HCT116 (cell line): ENCODE data around the gene POLR3A. TPM values are rescaled to one million over a fixed set of nuclear protein-coding genes. Genes with fewer than 3 reads are reported as not detected.

ENCODE experiments used
- ATAC-seq: fragments of 200-7000 bp; cut with Tn5 transposase; 2 replicates; pipeline ENCODE4 v1.9.1; 2020; ENCODE audit warnings: mild to moderate bottlenecking, moderate library complexity
- BruUV-seq: library from RNA; stranded (reverse); fragments of 400-500 nt; replicated peaks from 2 replicates; lab custom pipeline; 2021; lab: Mats Ljungman, UMichigan
- CTCF ChIA-PET: fragments of 300-600 bp; sonication (Branson Sonifier 250); formaldehyde crosslinking; loops from one replicate; lab custom pipeline; 2021; ENCODE audit warnings: antibody characterized with exemption; lab: Charles Lee
- POLR2A ChIA-PET: fragments of 300-600, 350-600 bp; sonication (Branson Sonifier 250); formaldehyde crosslinking; loops from one replicate; lab custom pipeline; 2021; ENCODE audit warnings: antibody characterized with exemption; lab: Charles Lee
- RAD21 ChIA-PET, 2 experiments: fragments of 300-600 bp; sonication (Branson Sonifier 250); formaldehyde crosslinking; loops; one replicate each; lab custom pipeline; 2023; ENCODE audit warnings: low total read pairs in 2 of 2; ENCODE audit not compliant: uncharacterized antibody in 2 of 2, unreplicated experiment in 2 of 2, low non-redundant PET in 1 of 2; lab: Charles Lee
- DNase-seq: peaks from one replicate; pipeline ENCODE4 v3.0.0-alpha.2; 2010; ENCODE audit warnings: low read depth, low spot score
- H2AFZ ChIP-seq: fragments of 200-600 bp; shearing (Covaris generic), sonication (generic); 2 replicates; pipeline ENCODE4 v1.6.1; 2017; ENCODE audit warnings: low read depth, mixed run types, mixed read lengths, antibody characterized with exemption, low read length; ENCODE audit not compliant: poor library complexity, severe bottlenecking
- H3K27ac ChIP-seq: 2 replicates; pipeline ENCODE4 v1.5.1; 2012; ENCODE audit warnings: low read depth, low read length
- H3K27me3 ChIP-seq: fragments of 200-600 bp; sonication (generic); 2 replicates; pipeline ENCODE4 v1.6.1; 2016; ENCODE audit warnings: mixed run types, low read length, mixed read lengths; ENCODE audit not compliant: insufficient read depth
- H3K36me3 ChIP-seq, 2 experiments: fragments of 200-500 bp in 1 of 2; fragments of 200-600 bp in 1 of 2; sonication (Bioruptor generic) in 1 of 2; sonication (generic) in 1 of 2; 2 replicates each; pipeline versions ENCODE4 v1.5.1 to v1.6.1; 2014 to 2016; ENCODE audit warnings: low read length in 2 of 2, inconsistent platforms in 1 of 2, mixed read lengths in 1 of 2, mixed run types in 1 of 2; ENCODE audit not compliant: insufficient read depth in 2 of 2, control insufficient read depth in 1 of 2
- H3K4me1 ChIP-seq, 2 experiments: fragments of 200-600 bp in 1 of 2; sonication (generic) in 1 of 2; 2 replicates each; pipeline versions ENCODE4 v1.5.1 to v1.6.1; 2012 to 2017; ENCODE audit warnings: low read length in 2 of 2, inconsistent platforms in 1 of 2, mild to moderate bottlenecking in 1 of 2, mixed read lengths in 1 of 2, mixed run types in 1 of 2, moderate library complexity in 1 of 2; ENCODE audit not compliant: insufficient read depth in 2 of 2, control insufficient read depth in 1 of 2
- H3K4me2 ChIP-seq: fragments of 200-600 bp; sonication (generic); 2 replicates; pipeline ENCODE4 v1.6.1; 2017; ENCODE audit warnings: mixed run types, low read length, mixed read lengths
- H3K4me3 ChIP-seq, 2 experiments: fragments of 200-600 bp in 1 of 2; sonication (generic) in 1 of 2; replicated peaks in 1 of 2; 2 replicates each; pipeline ENCODE4 v1.5.1; 2011 to 2016; ENCODE audit warnings: low read length in 2 of 2, control low read depth in 1 of 2, low read depth in 1 of 2, mild to moderate bottlenecking in 1 of 2, mixed read lengths in 1 of 2, mixed run types in 1 of 2
- H3K79me2 ChIP-seq: fragments of 200-600 bp; sonication (generic); 2 replicates; pipeline ENCODE4 v1.6.1; 2017; ENCODE audit warnings: mild to moderate bottlenecking, mixed run types, low read length, moderate library complexity, mixed read lengths; ENCODE audit not compliant: insufficient read depth
- H3K9ac ChIP-seq: fragments of 200-600 bp; sonication (generic); 2 replicates; pipeline ENCODE4 v1.6.1; 2016; ENCODE audit warnings: low read length, mixed read lengths
- H3K9me2 ChIP-seq: fragments of 200-600 bp; sonication (generic), shearing (Covaris generic); 2 replicates; pipeline ENCODE4 v1.6.1; 2017; ENCODE audit warnings: mixed run types, mild to moderate bottlenecking, moderate library complexity; ENCODE audit not compliant: insufficient read depth
- H3K9me3 ChIP-seq, 2 experiments: fragments of 200-500 bp in 1 of 2; fragments of 200-600 bp in 1 of 2; sonication (Bioruptor generic) in 1 of 2; sonication (generic) in 1 of 2; 2 replicates each; pipeline ENCODE4 v1.6.1; 2014 to 2017; ENCODE audit warnings: low read length in 2 of 2, mixed read lengths in 2 of 2, inconsistent platforms in 1 of 2, low read depth in 1 of 2, mild to moderate bottlenecking in 1 of 2, mixed run types in 1 of 2, moderate library complexity in 1 of 2; ENCODE audit not compliant: control insufficient read depth in 1 of 2, insufficient read depth in 1 of 2
- H4K20me1 ChIP-seq: fragments of 200-600 bp; sonication (generic), shearing (Covaris generic); 2 replicates; pipeline ENCODE4 v1.6.1; 2017; ENCODE audit warnings: mixed run types, mild to moderate bottlenecking, moderate library complexity; ENCODE audit not compliant: insufficient read depth
- ATF3 ChIP-seq: IDR thresholded peaks from 2 replicates; pipeline ENCODE4 v1.6.1; 2012
- CEBPB ChIP-seq: IDR thresholded peaks from 2 replicates; pipeline ENCODE4 v1.6.1; 2012; ENCODE audit warnings: low read depth
- CTCF ChIP-seq, 3 experiments: fragments of 200-600 bp in 1 of 3; sonication (generic) in 1 of 3; IDR thresholded peaks in 2 of 3; conservative IDR thresholded peaks in 1 of 3; 2 replicates each; pipeline ENCODE4 v1.5.1; 2012 to 2017; ENCODE audit warnings: low read depth in 2 of 3, low read length in 2 of 3, antibody characterized with exemption in 1 of 3, borderline replicate concordance in 1 of 3, control low read depth in 1 of 3, mild to moderate bottlenecking in 1 of 3, mixed read lengths in 1 of 3, mixed run types in 1 of 3, moderate library complexity in 1 of 3; ENCODE audit not compliant: insufficient read depth in 1 of 3
- EGR1 ChIP-seq: IDR thresholded peaks from 2 replicates; pipeline ENCODE4 v1.6.1; 2012; ENCODE audit warnings: low read depth
- EZH2 ChIP-seq: fragments of 200-600 bp; sonication (generic); IDR thresholded peaks from 2 replicates; pipeline ENCODE4 v1.6.1; 2017; ENCODE audit warnings: antibody characterized with exemption, mixed run types
- EZH2phosphoT487 ChIP-seq: fragments of 200-600 bp; IDR thresholded peaks from 2 replicates; pipeline ENCODE4 v1.6.1; 2018; ENCODE audit warnings: antibody characterized with exemption, borderline replicate concordance
- POLR2AphosphoS5 ChIP-seq: IDR thresholded peaks from 2 replicates; pipeline ENCODE4 v1.6.1; 2011; ENCODE audit warnings: mild to moderate bottlenecking, low read depth, low read length, moderate library complexity
- SIN3A ChIP-seq: IDR thresholded peaks from 2 replicates; pipeline ENCODE4 v1.6.1; 2012; ENCODE audit warnings: low read depth
- SP1 ChIP-seq: IDR thresholded peaks from 2 replicates; pipeline ENCODE4 v1.6.1; 2012; ENCODE audit warnings: low read depth
- SRF ChIP-seq: IDR thresholded peaks from 2 replicates; pipeline ENCODE4 v1.6.1; 2012; ENCODE audit warnings: low read depth
- TCF7L2 ChIP-seq: IDR thresholded peaks from 2 replicates; pipeline ENCODE4 v1.7.0; 2011; ENCODE audit warnings: borderline replicate concordance, inconsistent platforms; ENCODE audit not compliant: insufficient read depth, insufficient read length; ENCODE audit errors: extremely low read depth
- YY1 ChIP-seq: IDR thresholded peaks from 2 replicates; pipeline ENCODE4 v1.6.1; 2011; ENCODE audit warnings: low read length, low read depth, moderate library complexity, mild to moderate bottlenecking; ENCODE audit not compliant: insufficient replicate concordance; ENCODE audit errors: extremely low read depth
- ZFX ChIP-seq: fragments of 450-650 bp; IDR thresholded peaks from 2 replicates; pipeline ENCODE4 v1.6.1; 2017
- intact Hi-C: fragments of 100-400 bp; cut with micrococcal nuclease; formaldehyde crosslinking; loops from 2 replicates; pipeline ENCODE4 v1.10.0; 2022
- total RNA-seq: library from RNA; stranded (reverse); gene quantifications from one replicate; pipeline ENCODE4 v1.2.1, GENCODE V29; 2021; ENCODE audit not compliant: unreplicated experiment
- TF ChIP-seq, protein P1 (sequence below): IDR thresholded peaks from 2 replicates; pipeline ENCODE4 v1.6.1; 2011; ENCODE audit warnings: mild to moderate bottlenecking, low read length, moderate library complexity; ENCODE audit not compliant: insufficient replicate concordance; ENCODE audit errors: extremely low read depth

Gene POLR3A
- total RNA-seq, 1 experiment from 2014 or later: 26.6 TPM

- TF ChIP-seq, protein P1, sequence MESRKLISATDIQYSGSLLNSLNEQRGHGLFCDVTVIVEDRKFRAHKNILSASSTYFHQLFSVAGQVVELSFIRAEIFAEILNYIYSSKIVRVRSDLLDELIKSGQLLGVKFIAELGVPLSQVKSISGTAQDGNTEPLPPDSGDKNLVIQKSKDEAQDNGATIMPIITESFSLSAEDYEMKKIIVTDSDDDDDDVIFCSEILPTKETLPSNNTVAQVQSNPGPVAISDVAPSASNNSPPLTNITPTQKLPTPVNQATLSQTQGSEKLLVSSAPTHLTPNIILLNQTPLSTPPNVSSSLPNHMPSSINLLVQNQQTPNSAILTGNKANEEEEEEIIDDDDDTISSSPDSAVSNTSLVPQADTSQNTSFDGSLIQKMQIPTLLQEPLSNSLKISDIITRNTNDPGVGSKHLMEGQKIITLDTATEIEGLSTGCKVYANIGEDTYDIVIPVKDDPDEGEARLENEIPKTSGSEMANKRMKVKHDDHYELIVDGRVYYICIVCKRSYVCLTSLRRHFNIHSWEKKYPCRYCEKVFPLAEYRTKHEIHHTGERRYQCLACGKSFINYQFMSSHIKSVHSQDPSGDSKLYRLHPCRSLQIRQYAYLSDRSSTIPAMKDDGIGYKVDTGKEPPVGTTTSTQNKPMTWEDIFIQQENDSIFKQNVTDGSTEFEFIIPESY: no peak
- no peak for TF ChIP-seq EZH2phosphoT487
- TF ChIP-seq SP1: no peak
- TF ChIP-seq SRF: no peak
- TF ChIP-seq EGR1: no peak
- no peak for TF ChIP-seq EZH2
- no peak for TF ChIP-seq YY1
- no peak for TF ChIP-seq POLR2AphosphoS5
Observed at GRCh38 chr10:77927402-77928246, 101.7 kb downstream of the POLR3A start (continued).

DNA sequence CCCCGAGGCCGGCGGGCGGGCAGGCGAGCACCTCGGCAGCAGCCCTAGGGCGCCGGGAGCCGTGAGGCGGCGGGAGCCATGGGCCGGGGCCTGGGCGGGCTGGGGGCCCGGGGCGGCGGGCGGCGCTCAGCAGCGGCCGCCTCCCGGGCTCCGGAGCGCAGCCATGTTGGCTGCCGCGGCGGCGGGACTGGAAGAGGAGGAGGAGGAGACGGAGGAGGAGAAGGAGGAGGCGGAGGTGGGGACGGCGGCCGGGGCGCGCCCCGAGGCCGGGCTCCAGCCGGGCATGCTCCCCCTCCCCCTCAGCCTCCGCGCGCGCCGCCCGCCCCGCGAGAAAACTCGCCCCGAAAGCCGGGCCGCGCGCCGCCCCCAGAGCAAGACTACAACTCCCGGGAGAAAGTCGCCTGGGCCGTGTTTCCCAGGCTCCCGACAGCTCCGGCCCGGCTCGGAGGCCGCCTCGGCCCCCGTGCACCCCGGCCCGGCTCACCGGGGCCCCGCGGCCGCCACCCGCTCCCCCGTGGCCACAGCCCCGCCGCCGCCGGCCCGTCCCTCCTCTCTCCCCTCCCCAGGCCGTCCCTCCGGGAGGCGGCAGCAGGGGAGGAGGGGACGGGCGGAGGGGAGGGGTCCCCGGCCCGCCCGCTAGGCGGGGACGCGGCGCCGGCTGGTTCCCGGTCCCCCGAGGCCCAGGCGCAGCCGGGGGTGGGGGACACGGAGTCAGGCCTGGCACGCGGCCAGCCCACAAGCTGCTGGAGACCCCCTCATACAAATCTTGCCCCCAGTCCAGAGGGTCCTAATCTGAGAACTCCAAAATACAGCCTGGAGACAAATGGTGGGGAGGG is 102.5 kb downstream of the POLR3A start, which contains the start of gene DLG5:
DLG5 (minus strand) TSS at position 190 of the 836 bp plus-strand sequence. CDS start 235 bp downstream, outside the sequence.
- Histone ChIP-seq H3K9me3 (no peaks in the 10 kb centered on the region), H3K27ac (peak within 1 kb of the TSS; percentile 77), H4K20me1 (no peaks in the 10 kb centered on the region), H3K4me2 (peak within 1 kb of the TSS; percentile 97), H2AFZ (no peak within 1 kb of the TSS), H3K27me3 (no peaks in the 10 kb centered on the region), H3K36me3 (no peaks in the 10 kb centered on the region), H3K9ac (peak within 1 kb of the TSS; percentile 77), H3K4me1 (peaks cover 9 to 27% of the 10 kb centered on the region in 2 experiments; a peak in 3 of 4 replicates), H3K9me2 (no peaks in the 10 kb centered on the region), H3K79me2 (peaks cover 42% of the 10 kb centered on the region), H3K4me3 (peak within 1 kb of the TSS; percentile 73 to 75)
- ChIA-PET CTCF (no interaction called here), POLR2A (no interaction called here), RAD21 (no interaction called here)
- peak; percentile 81 for ATAC-seq
- no peak for DNase-seq
- no TSS peak for BruUV-seq
- intact Hi-C loops: no loop called here
- TF ChIP-seq SP1 (no peak), CTCF (IDR thresholded peaks at IDR 0.05 in 2 of 3, conservative IDR thresholded peaks at IDR 0.05 in 1 of 3; ENCODE audit: borderline replicate concordance in 1 of 3, insufficient read depth in 1 of 3, low read depth in 2 of 3, low read length in 2 of 3) (no peak), TCF7L2 (no peak), ZFX (peak; percentile 74), SIN3A (no peak), POLR2AphosphoS5 (peak; percentile 74), YY1 (peak; percentile 88), ATF3 (no peak), CEBPB (no peak)
- TF ChIP-seq, protein P1: no peak
